Astrocyte of the spinal cord (primary cell): ENCODE results near the gene FHIT.

Experiments
- DNase-seq: peaks from one replicate; pipeline ENCODE4 v3.0.0; 2011; ENCODE audit warnings: low read depth, low spot score
- H3K4me3 ChIP-seq: 2 replicates; pipeline ENCODE4 v1.5.1; 2011; ENCODE audit warnings: low read depth, mild to moderate bottlenecking, low read length, moderate library complexity
- in situ Hi-C: cut with HindIII; loops from 2 replicates; pipeline ENCODE4 v1.10.0; 2017; ENCODE audit warnings: low sequenced_read_pairs
- TF ChIP-seq, protein P1 (sequence below): IDR thresholded peaks from 2 replicates; pipeline ENCODE4 v1.5.1; 2012; ENCODE audit warnings: low read depth, mild to moderate bottlenecking, low read length, inconsistent platforms

The FHIT gene

DNA sequence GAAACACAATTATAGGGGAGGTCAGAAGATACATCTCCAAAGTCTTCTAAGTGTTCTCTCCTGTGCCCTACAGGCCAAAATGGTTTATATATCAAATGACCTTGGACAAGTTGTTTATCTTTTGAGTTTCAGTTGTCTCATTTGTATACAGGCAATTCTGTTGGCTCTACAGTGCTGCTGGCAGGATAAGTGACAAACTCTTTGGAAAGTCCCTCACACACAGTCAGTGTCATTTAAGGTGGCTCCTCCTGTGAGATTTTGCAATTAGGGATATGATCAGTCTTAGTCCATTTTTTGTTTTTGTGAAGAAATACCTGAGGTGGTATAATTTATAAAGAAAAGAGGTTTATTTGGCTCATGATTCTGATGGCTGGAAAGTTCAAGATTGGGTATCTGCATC lies 1165.6 kb downstream of the FHIT start:
- no peak overlapping the region for H3K4me3 ChIP-seq
- DNase-seq, result no peak
- in situ Hi-C loops, result no loop called here
- TF ChIP-seq, protein P1, sequence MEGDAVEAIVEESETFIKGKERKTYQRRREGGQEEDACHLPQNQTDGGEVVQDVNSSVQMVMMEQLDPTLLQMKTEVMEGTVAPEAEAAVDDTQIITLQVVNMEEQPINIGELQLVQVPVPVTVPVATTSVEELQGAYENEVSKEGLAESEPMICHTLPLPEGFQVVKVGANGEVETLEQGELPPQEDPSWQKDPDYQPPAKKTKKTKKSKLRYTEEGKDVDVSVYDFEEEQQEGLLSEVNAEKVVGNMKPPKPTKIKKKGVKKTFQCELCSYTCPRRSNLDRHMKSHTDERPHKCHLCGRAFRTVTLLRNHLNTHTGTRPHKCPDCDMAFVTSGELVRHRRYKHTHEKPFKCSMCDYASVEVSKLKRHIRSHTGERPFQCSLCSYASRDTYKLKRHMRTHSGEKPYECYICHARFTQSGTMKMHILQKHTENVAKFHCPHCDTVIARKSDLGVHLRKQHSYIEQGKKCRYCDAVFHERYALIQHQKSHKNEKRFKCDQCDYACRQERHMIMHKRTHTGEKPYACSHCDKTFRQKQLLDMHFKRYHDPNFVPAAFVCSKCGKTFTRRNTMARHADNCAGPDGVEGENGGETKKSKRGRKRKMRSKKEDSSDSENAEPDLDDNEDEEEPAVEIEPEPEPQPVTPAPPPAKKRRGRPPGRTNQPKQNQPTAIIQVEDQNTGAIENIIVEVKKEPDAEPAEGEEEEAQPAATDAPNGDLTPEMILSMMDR, result no peak

DNA sequence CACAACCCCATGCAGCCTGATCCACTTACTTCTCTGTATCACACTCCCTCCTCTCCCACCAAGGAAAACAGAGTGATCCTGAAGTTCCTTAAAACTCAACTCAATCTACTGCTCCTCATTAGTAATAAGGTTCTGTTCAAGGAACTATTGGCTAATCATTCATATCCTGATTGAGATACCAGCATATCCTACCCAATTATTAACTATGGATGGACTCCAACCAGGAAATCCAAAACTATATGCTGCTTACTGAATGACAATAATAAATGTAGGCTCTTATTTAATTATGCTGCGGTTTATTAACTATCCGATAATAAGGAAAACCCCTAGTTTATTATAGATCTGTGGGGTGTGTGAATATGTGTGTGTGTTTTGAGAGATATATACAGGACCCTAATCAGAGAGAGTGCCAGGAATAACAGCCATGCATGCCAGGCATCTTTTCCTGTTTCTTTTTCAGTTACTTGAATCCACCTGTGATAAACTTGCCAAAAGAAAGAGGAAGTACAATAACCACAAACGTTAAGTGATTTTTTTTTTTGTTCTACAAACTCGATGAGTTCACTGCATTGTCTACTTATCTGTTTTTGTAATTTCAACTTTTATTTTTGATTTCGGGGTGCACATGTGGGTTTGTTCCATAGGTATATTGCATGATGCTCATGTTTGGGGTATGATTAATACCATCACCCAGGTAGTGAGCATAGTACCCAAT lies 1169.7 kb downstream of the FHIT start:
- in situ Hi-C loops, result no loop called here
- DNase-seq, result no peak
- no peak overlapping the region for H3K4me3 ChIP-seq
- TF ChIP-seq, protein P1, result no peak

DNA sequence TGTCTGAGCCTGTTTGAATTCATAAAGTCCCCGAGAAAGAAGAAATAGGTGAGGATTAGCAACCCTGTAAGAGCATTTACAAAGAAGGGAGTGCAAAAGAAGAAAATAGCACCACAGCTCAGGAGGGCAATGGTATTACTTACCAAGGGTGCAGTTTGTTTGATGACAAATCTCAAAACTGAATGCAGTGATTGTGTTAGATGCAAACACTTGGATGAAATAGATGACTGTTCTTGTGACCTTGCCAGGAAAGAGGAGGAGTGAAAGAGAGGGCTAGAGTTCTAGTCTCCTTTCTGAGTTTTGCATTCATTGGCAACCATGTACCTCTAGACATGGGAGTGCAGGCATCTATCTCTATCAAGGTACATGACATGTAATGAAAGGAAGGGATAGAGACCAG lies 1170.6 kb downstream of the FHIT start:
- in situ Hi-C loops, result no loop called here
- no peak overlapping the region for H3K4me3 ChIP-seq
- TF ChIP-seq, protein P1, result no peak
- no peak for DNase-seq

DNA sequence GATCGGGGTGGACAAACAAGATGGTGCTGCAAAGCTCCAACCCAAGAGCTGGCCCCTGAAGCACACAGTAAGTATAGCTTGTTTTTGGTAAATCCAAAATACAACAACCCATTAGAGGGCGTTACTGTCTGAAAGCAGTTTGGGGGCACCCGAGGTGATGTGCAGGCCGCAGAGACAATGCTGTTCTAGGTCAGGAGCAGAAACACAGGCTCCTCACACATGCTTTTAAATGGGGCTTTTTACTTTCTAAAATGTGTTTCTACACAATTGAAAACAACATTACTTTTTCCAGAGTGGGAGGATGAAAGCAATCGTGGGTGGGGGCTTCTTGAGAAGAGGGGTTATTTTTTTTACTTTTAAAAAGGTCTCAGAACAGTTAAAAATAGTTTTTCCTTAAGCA lies 1172.2 kb downstream of the FHIT start:
- in situ Hi-C loops, result no loop called here
- no peak overlapping the region for H3K4me3 ChIP-seq
- no peak for DNase-seq

DNA sequence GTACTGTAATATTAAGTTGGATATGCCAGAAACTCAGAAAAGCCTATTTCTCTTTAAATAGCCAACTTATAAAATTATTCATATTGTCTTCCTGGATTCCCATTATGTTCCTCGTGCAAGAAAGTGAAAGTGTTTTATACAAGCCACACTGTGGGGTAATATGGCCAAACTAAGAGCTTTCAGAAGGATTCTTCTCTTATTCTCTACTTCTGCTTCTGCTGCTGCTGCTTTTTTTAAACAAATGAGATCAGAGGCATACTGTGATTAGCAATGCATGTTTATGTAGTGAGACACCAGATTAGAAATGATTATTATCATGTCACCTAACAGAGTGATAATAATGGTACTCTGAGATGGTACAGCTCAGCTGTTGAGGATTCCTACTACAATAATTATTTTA lies 1174.9 kb downstream of the FHIT start:
- no peak overlapping the region for H3K4me3 ChIP-seq
- TF ChIP-seq, protein P1, result no peak
- no peak for DNase-seq

More for the DNA sequence above, 1172.2 kb downstream of the FHIT start:
- TF ChIP-seq, protein P1, result no peak

DNA sequence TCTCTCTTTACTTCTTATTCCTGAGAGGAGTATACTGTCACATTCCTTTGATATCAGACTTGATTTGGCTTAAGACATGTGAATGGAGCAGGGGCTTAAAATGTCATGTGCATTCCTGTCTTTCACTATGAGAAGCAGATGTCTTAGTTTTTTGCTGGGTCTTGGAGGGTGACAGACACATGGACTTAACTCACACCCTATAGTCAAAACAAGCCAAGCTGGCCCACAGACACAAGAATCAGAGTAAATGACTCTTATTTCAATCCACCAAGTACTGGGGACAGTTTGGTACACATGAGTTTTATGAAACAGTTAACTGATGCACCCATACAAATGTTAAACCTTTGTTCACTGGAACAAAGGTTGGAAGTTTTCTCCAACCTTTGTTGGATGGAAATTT lies 1177.3 kb downstream of the FHIT start:
- TF ChIP-seq, protein P1, result no peak
- no peak for DNase-seq
- in situ Hi-C loops, result no loop called here
- H3K4me3 ChIP-seq, result no peak overlapping the region

More for the DNA sequence above, 1174.9 kb downstream of the FHIT start:
- in situ Hi-C loops, result no loop called here
